ENCODE data around the gene BIRC2. TPM values are rescaled to one million over a fixed set of nuclear protein-coding genes. Genes with fewer than 3 reads are reported as not detected.

The BIRC2 gene
- total and polyA plus RNA-seq, 9 donors: 23.7 to 57.8 (median 33.6) TPM

- no peaks in the 10 kb centered on the region for H3K9me3 ChIP-seq
- no peak for DNase-seq
- H3K27ac ChIP-seq: no peak overlapping the region
- no peaks in the 10 kb centered on the region for H3K27me3 ChIP-seq
- peaks cover 2% of the 10 kb centered on the region for H3K4me1 ChIP-seq (ENCODE audit: insufficient read depth)
- 56 to 68% (median 63%) methylated on average over 3 of the region's 3 CpGs for WGBS, 3 donors
- TF ChIP-seq POLR2A (IDR thresholded peaks at IDR 0.05) (no peak), EP300 (IDR thresholded peaks at IDR 0.05) (no peak), CTCF (IDR thresholded peaks at IDR 0.05) (no peak)
- intact Hi-C loops (cut with DNase I): no loop called here
- no peaks in the 10 kb centered on the region for H3K36me3 ChIP-seq
- no peak overlapping the region for H3K4me3 ChIP-seq
These were observed 74.2 kb downstream of the BIRC2 start for GRCh38 chr11:102421261-102421660.

GRCh38 chr11:102422817-102423712 lies 76.1 kb downstream of the BIRC2 start:
- DNase-seq: no peak
- no peaks in the 10 kb centered on the region for H3K36me3 ChIP-seq
- no peak overlapping the region for H3K4me3 ChIP-seq
- no peak overlapping the region for H3K27ac ChIP-seq
- intact Hi-C loops (cut with DNase I): no loop called here
- peaks cover 2% of the 10 kb centered on the region for H3K4me1 ChIP-seq (ENCODE audit: insufficient read depth)
- no peaks in the 10 kb centered on the region for H3K9me3 ChIP-seq
- H3K27me3 ChIP-seq: no peaks in the 10 kb centered on the region
- TF ChIP-seq EP300 (IDR thresholded peaks at IDR 0.05) (no peak), POLR2A (IDR thresholded peaks at IDR 0.05) (no peak), CTCF (IDR thresholded peaks at IDR 0.05) (no peak)
- 84 to 92% (median 90%) methylated on average over 4 of the region's 4 CpGs for WGBS, 3 donors

- peaks cover 2% of the 10 kb centered on the region for H3K4me1 ChIP-seq (ENCODE audit: insufficient read depth)
These were observed 76.9 kb downstream of the BIRC2 start for GRCh38 chr11:102423936-102424335.

GRCh38 chr11:102426000-102426399 lies 79.0 kb downstream of the BIRC2 start:
- Histone ChIP-seq H3K27me3 (no peaks in the 10 kb centered on the region), H3K9me3 (no peaks in the 10 kb centered on the region), H3K36me3 (no peaks in the 10 kb centered on the region), H3K4me3 (no peak overlapping the region), H3K4me1 (ENCODE audit: insufficient read depth) (peaks cover 4% of the 10 kb centered on the region), H3K27ac (no peak overlapping the region)
- TF ChIP-seq POLR2A (IDR thresholded peaks at IDR 0.05) (no peak), EP300 (IDR thresholded peaks at IDR 0.05) (no peak), CTCF (IDR thresholded peaks at IDR 0.05) (no peak)
- no peak for DNase-seq
- WGBS, 3 donors: 66 to 71% (median 66%) methylated on average over 2 of the region's 2 CpGs
- intact Hi-C loops (cut with DNase I): no loop called here

More at GRCh38 chr11:102423936-102424335, 76.9 kb downstream of the BIRC2 start:
- Histone ChIP-seq H3K4me3 (no peak overlapping the region), H3K27ac (no peak overlapping the region), H3K36me3 (no peaks in the 10 kb centered on the region), H3K9me3 (no peaks in the 10 kb centered on the region), H3K27me3 (no peaks in the 10 kb centered on the region)
- WGBS, 3 donors: 80 to 88% (median 81%) methylated on average over 1 of the region's 1 CpG
- intact Hi-C loops (cut with DNase I): no loop called here
- DNase-seq: no peak
- TF ChIP-seq POLR2A (IDR thresholded peaks at IDR 0.05) (no peak), EP300 (IDR thresholded peaks at IDR 0.05) (no peak), CTCF (IDR thresholded peaks at IDR 0.05) (no peak)
